MCF 10A (cell line): ENCODE measurements around the gene AFG3L2. TPM values are rescaled to one million over a fixed set of nuclear protein-coding genes. Genes with fewer than 3 reads are reported as not detected.
A peak's percentile ranks its signal among the peaks of the same experiment; 100 is the strongest.

Experiments used
- BruUV-seq: library from RNA; stranded (reverse); fragments of 400-500 nt; replicated peaks from 2 replicates; lab custom pipeline; 2021; lab: Mats Ljungman, UMichigan
- CTCF ChIA-PET: fragments of 300-600 bp; sonication (Branson Sonifier 250); formaldehyde crosslinking; extraction: SDS; loops from one replicate; lab custom pipeline; 2021; ENCODE audit warnings: antibody characterized with exemption, inconsistent platforms; lab: Yijun Ruan, JAX
- POLR2A ChIA-PET: fragments of 300-600, 350-650 bp; sonication (Branson Sonifier 250); formaldehyde crosslinking; extraction: SDS; loops from one replicate; lab custom pipeline; 2020; ENCODE audit warnings: antibody characterized with exemption, inconsistent platforms; lab: Yijun Ruan, JAX
- DNase-seq: peaks from one replicate; pipeline ENCODE4 v3.0.0-alpha.2; 2018; ENCODE audit not compliant: unreplicated experiment
- H3K27ac Mint-ChIP-seq: one replicate; pipeline ENCODE4 v1.8.0; 2022; ENCODE audit warnings: mild to moderate bottlenecking, low read depth, mixed read lengths; ENCODE audit not compliant: unreplicated experiment
- H3K27me3 Mint-ChIP-seq: one replicate; pipeline ENCODE4 v1.8.0; 2022; ENCODE audit warnings: mixed read lengths; ENCODE audit not compliant: insufficient read depth, unreplicated experiment
- H3K36me3 Mint-ChIP-seq: one replicate; pipeline ENCODE4 v1.8.0; 2022; ENCODE audit warnings: mild to moderate bottlenecking, moderate library complexity, mixed read lengths; ENCODE audit not compliant: insufficient read depth, unreplicated experiment
- H3K4me1 Mint-ChIP-seq: one replicate; pipeline ENCODE4 v1.8.0; 2022; ENCODE audit warnings: mixed read lengths; ENCODE audit not compliant: insufficient read depth, unreplicated experiment
- H3K4me3 Mint-ChIP-seq: one replicate; pipeline ENCODE4 v1.8.0; 2022; ENCODE audit warnings: mild to moderate bottlenecking, moderate library complexity, mixed read lengths; ENCODE audit not compliant: unreplicated experiment
- H3K9me3 Mint-ChIP-seq: one replicate; pipeline ENCODE4 v1.8.0; 2022; ENCODE audit warnings: mixed read lengths; ENCODE audit not compliant: unreplicated experiment
- intact Hi-C: fragments of 100-400 bp; cut with micrococcal nuclease; formaldehyde crosslinking; loops from 2 replicates; pipeline ENCODE4 v1.14.1; 2022
- total RNA-seq: library from RNA; stranded (reverse); gene quantifications from 2 replicates; pipeline ENCODE4 v1.2.3, GENCODE V29; 2022
- TF ChIP-seq, protein P1 (sequence below): fragments of 200-600 bp; IDR thresholded peaks from one replicate; pipeline ENCODE4 v1.8.0; 2022; ENCODE audit warnings: antibody characterized with exemption, mild to moderate bottlenecking; ENCODE audit not compliant: unreplicated experiment

The AFG3L2 gene
- total RNA-seq, 1 experiment from 2014 or later: 77.2 TPM

GRCh38 chr18:12352188-12352587, 24.8 kb downstream of the AFG3L2 start:
- H3K4me3 Mint-ChIP-seq: no peak overlapping the region
- TF ChIP-seq, protein P1, sequence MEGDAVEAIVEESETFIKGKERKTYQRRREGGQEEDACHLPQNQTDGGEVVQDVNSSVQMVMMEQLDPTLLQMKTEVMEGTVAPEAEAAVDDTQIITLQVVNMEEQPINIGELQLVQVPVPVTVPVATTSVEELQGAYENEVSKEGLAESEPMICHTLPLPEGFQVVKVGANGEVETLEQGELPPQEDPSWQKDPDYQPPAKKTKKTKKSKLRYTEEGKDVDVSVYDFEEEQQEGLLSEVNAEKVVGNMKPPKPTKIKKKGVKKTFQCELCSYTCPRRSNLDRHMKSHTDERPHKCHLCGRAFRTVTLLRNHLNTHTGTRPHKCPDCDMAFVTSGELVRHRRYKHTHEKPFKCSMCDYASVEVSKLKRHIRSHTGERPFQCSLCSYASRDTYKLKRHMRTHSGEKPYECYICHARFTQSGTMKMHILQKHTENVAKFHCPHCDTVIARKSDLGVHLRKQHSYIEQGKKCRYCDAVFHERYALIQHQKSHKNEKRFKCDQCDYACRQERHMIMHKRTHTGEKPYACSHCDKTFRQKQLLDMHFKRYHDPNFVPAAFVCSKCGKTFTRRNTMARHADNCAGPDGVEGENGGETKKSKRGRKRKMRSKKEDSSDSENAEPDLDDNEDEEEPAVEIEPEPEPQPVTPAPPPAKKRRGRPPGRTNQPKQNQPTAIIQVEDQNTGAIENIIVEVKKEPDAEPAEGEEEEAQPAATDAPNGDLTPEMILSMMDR: no peak
- no TSS peak for BruUV-seq
- CTCF ChIA-PET: no interaction called here
- POLR2A ChIA-PET: interaction anchor here (1.1 kb wide), 1 partner anchor 18 kb away, joined by 3 read pairs; no protein-coding TSS in a partner anchor
- no peaks in the 10 kb centered on the region for H3K4me1 Mint-ChIP-seq
- intact Hi-C loops: no loop called here
- H3K27ac Mint-ChIP-seq: no peak overlapping the region
- peaks cover 100% of the 10 kb centered on the region for H3K36me3 Mint-ChIP-seq
- no peak for DNase-seq
- no peaks in the 10 kb centered on the region for H3K27me3 Mint-ChIP-seq
- no peaks in the 10 kb centered on the region for H3K9me3 Mint-ChIP-seq

DNA sequence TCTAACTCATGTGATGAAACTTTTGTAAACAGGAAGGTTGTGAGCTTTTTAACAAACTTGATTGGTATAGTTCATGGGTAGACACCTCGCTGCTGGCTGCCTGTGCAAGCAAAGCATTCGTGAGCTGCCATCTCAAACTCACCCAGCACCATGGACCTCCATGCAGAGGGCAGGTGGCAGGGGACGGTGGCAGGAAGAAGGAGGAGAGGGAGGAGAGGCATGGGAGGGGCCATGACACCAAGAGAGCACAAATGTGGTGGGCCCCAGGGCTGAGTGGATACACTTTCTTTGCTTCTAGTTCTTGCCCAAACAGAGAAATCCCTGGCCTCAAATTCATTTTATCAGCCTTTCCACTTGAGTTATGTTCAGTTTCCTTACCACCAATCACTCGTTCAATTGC, 29.1 kb downstream of the AFG3L2 start:
- Mint-ChIP-seq H3K36me3 (peaks cover 100% of the 10 kb centered on the region), H3K27me3 (no peaks in the 10 kb centered on the region), H3K27ac (no peak overlapping the region), H3K4me1 (no peaks in the 10 kb centered on the region), H3K9me3 (no peaks in the 10 kb centered on the region), H3K4me3 (no peak overlapping the region)
- BruUV-seq: no TSS peak
- intact Hi-C loops: no loop called here
- no peak for DNase-seq
- TF ChIP-seq, protein P1: no peak
- POLR2A ChIA-PET: interaction anchor here (0.6 to 2.6 kb wide), 3 partner anchors 10 to 23 kb away, joined by 3 to 9 read pairs (median 8); no protein-coding TSS in a partner anchor
- CTCF ChIA-PET: interaction anchor here (0.7 to 1.8 kb wide), 2 partner anchors 20 to 508 kb away, joined by 4 to 6 read pairs; no protein-coding TSS in a partner anchor

DNA sequence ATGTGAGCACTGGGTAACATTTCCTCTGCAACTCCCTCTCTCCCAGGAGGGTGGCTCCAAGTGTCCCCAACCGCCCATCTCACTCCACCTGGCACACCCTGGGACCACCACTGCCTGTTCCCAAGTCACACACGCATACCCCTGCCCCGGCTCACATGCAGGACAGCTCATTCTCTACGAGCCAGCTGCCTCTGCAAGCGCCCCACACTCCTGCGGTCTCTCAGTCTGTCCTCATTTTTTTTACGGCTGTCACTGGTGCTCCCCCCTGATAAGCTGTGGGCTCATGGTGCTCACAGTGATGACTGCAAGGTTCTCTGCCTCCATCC, 30.8 kb downstream of the AFG3L2 start:
- Mint-ChIP-seq H3K36me3 (peaks cover 100% of the 10 kb centered on the region), H3K27me3 (no peaks in the 10 kb centered on the region), H3K4me3 (no peak overlapping the region), H3K4me1 (no peaks in the 10 kb centered on the region), H3K27ac (peak overlapping the region; percentile 4), H3K9me3 (no peaks in the 10 kb centered on the region)
- DNase-seq: no peak
- TF ChIP-seq, protein P1: no peak
- no TSS peak for BruUV-seq
- intact Hi-C loops: no loop called here
- ChIA-PET CTCF (no interaction called here), POLR2A (no interaction called here)

DNA sequence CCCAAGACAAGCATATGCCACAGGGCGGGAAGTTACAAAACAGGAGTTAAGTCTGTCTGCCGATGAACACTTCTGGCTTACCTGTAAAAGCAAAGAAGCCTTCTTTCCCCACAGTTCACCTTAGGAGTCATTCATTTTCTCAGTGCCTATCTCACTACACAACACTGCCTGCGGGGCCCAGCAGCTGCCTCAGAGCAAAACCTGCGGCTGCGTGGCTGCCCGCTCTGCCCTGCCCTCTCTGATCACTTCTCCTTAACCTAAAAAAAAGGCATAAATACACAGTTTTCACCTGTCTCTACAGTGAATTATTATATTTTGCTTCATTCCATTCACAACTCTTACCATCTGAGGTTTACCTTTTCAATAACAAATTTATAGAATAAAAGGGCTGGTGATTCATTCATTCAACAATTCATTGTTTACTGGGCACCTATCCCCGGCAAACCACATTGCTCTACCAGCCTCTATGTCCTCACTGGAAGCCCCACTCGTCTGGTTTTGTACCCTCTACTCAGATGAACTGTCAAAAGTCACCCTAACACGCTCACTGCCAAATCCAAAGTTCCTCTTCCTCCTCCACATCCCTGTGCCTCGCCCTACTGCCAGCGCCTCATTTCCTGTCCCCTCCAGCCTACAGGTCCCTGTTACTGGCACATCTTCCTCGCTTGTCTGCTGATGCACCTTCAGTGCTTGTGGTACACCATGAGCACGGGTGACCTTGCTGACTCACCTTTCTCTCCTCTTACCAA, 31.4 kb downstream of the AFG3L2 start:
- no peaks in the 10 kb centered on the region for H3K9me3 Mint-ChIP-seq
- no peak overlapping the region for H3K4me3 Mint-ChIP-seq
- ChIA-PET POLR2A (no interaction called here), CTCF (no interaction called here)
- intact Hi-C loops: no loop called here
- H3K27ac Mint-ChIP-seq: peak overlapping the region; percentile 4
- BruUV-seq: no TSS peak
- TF ChIP-seq, protein P1: no peak
- H3K36me3 Mint-ChIP-seq: peaks cover 100% of the 10 kb centered on the region
- DNase-seq: no peak
- no peaks in the 10 kb centered on the region for H3K27me3 Mint-ChIP-seq
- H3K4me1 Mint-ChIP-seq: no peaks in the 10 kb centered on the region
